IPS-NIHi7 (cell line): ENCODE measurements around the gene NBEA.
A peak's percentile ranks its signal among the peaks of the same experiment; 100 is the strongest.

ENCODE experiments used
- DNase-seq: peaks from one replicate; pipeline ENCODE4 v3.0.0; 2012; ENCODE audit warnings: mixed read lengths; ENCODE audit errors: extremely low spot score

The NBEA gene

DNA sequence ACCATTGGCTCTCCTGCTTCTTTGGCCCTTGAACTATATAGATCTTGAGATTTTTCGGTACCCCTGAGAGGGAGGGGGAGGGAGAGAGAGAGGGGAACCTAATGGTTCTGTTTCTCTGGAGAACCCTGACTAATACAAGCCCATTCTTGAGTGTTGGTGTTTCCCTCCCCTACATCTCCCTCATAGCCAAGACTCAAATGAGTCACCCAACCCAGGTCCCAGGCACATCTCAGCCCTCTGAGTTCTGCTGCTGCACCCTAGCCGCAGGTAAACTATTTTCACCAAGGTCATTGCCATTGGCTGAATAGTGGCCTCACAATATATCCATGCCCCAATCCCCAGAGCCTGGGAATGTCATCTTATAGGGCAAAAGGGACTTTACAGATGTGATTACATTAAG, 760.2 kb downstream of the NBEA start:
- DNase-seq = no peak

DNA sequence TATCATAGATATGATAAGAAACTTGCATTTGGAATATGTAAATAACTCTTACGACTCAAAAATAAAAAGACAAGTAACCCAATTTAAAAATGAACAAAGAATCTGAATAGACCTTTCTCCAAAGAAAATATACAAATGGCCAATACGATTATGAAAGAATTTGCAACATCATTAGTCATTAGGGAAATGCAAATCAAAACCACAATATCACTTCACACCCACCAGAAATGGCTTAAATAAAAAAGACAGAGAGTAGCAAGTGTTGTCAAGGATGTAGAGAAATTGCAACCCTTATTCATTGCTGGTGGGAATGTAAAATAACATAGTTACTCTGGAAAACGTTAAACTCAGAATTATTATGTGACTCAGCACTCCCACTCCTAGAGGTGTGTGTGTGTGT, 761.0 kb downstream of the NBEA start:
- no peak for DNase-seq

DNA sequence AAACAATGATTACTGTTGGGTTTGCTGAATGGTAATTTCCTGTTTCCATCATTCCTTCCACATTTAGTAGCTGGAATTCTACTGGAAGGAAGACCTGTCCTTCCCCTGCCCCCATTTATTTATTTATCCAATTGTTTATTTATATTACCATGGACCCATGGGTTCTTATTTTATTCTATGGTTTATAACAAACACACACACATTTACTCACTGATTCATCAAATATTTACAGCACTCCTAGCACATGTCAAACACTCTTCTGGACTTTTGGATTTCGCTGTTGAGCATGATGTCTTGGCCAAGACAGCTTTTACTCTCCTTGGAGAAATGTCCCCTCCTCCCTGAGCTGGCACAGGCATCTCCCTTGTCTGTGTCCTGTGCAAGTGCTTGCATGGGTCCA, 762.3 kb downstream of the NBEA start:
- no peak for DNase-seq

DNA sequence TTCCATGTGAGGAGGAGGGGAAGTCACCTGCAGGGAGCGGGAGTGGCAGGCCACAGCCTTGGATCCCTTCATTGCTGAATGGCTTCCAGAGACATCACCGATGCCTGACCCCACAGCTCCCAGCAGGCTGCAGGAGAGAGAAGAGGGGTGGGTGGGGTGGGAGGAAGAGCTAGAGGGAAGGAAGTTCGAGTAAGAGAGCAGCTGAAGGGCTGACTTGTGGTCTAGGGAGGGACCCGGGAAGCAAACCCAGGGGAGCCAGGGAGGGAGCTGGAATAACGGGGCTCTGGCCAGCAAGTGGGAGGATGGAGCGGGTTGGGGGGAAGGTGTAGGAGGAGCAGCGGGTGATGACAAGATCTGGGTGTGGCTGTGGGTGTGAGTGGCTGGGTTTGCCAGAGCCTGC, 764.2 kb downstream of the NBEA start:
- DNase-seq = no peak

DNA sequence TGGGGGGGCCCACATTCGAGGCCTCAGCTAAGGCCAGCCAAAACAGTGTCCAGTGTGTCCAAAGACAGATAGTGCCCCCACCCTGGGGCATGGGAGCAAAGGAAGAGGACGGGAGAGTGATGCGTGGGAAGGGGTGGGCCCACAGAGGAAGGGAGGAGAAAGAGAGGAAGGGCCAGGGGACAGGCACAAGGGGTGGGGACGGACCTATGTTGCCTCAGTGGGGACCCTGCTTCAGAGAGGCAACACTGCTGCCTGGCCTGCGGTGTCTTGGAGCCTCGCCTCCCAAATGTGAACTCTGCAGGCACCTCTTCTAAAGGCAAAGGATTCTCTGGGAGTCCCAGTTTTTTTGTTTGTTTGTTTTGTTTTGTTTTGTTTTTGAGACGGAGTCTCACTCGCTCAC, 764.7 kb downstream of the NBEA start:
- DNase-seq = no peak

DNA sequence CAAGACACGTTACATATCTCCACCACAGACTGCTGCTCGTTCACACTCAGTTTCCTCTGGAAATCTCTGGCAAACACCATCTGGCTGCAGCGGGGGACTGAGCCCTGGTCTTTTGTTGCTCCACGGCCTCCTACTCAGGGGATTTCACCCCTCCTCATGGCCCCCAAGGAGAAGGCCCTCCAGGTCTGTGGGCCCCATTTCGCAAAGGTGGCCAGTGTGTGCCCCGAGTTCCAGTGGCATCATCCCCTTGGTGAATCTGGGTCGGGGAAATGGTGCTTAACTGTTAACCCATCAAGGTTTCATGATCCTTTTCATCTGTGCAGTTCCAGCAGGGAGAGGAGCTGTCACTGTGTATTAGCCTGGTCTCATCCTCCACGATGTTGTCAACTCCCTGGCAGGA, 769.8 kb downstream of the NBEA start:
- no peak for DNase-seq

DNA sequence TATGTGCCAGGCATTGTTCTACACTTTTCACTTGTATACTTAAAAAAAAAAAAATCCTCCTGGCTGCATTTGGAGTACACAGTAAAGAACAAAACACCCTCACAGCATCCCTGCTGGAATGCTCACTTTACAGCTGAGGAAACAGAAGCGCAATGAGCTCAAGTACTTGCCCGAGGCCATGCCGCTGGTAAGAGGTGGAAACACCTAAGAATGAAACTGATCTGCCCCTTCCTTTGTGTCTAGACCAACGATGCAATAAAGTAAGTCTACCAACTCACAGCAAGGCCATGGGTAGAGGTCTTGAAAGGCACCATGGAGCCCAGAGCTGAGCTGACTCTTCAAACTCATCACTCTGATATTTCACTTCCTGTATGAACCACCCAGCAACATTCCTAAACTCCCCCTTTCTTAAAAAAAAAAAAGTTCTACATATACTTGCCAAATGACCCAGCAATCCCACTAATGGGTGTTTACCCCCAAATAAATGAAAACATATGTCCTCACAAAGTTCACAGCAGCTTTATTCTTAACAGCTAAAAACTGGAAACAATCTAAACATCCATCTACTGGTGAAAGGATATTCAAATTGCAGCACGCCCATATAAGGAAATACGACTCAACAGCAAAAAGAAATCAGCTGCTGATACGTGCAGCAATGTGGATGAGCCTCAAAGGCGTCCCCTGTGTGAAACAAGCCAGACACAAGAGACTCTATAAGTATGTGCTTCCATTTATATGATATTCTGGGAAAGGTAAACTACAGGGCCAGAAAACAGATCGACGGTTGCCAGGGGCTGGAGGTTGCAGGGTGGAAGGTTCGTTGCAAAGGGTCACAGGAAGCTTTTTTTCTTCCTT, 771.1 kb downstream of the NBEA start:
- DNase-seq = no peak

DNA sequence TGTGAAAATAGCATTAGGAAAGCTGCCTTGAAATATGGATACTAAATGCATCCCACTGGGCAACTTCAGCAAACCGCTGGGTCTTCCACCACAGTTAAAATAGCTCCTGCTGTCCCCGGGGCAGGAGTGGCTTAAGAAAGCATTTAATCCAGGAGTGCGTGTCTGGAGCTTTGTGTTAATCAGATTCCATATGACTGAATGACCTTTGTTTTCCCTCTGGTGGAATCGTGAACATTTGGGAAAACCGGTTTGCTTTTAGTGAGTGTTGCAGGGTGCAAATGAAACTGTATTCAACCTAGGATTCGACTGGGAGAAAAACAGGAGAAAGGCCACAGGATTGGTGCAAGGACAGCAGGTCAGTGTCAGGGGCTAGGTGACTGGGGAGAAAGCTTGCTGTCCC, 772.1 kb downstream of the NBEA start:
- DNase-seq = no peak

DNA sequence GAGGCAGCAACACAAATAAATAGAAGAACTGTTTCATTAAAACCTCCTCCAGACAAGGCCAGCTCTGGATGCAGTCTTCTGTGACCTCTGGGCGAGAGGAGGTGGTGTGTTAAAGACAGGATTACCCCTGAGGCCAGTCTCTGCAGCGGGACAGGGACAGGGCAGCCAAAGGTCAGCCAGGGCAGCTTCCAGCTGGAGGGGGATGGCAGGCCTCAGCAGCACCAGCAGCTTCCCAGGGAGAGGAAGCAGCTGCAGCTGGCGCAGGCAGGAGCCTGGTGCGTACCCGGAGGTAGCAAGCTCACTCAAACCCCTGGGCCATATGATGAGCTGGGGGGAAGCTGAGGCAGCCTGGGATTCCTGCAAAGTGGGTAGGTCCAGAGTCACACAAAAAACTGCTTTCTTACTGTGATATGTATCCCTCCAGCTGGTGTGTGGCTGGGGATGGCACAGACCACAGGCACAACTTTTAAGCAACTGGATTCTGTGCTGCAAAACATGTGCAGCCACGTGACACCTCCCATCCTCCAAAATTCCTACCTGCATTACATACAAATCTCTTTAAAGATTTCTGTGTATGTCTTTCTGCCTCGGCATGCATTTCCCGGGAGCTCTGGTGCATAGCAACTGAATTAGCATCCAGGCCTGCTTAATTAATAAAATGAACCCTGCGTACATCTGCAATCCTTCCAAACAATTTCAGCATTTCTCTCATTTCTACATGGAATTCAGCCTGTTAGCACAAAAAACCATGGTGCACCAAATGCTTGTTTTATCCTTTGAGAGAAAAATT, 772.7 kb downstream of the NBEA start:
- DNase-seq = no peak

DNA sequence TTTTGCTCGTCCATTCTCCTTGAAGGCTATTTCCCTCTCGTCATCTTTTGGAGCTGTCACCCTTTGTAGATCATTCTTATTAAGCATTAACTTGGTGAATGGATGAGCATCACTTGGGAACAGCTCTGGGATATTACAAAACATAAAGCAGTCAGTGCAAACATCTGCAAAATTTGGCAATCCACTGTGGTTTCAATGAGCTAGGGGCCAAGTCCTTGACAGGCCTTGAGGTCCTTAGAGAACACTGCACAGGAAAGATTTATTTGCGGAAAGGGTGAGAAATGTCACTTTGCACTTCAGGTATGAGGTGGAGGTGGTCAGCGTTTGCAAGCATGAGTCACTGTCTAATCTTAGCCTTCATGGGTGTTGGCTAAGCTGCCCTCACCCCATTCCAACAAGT, 774.1 kb downstream of the NBEA start:
- DNase-seq = no peak

DNA sequence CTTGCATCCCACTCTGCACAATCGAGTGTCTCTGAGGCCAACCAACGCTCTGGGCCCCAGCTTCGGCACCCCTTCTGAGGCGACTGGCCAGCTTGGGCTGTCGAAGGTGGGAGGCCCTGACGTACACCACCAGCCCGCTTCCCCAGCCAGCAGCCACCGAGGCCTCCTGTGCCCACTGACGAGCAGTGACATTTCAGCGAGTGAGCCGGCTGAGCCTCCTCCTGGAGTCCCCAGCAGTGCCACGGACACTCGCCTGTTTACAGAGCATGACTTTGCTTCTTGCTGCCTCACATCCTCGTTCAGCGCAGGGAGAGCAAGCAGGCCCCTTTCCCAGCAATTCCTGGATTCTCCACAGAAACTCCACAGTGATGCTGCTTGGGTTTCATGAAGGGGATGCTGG, 774.7 kb downstream of the NBEA start:
- DNase-seq = no peak

DNA sequence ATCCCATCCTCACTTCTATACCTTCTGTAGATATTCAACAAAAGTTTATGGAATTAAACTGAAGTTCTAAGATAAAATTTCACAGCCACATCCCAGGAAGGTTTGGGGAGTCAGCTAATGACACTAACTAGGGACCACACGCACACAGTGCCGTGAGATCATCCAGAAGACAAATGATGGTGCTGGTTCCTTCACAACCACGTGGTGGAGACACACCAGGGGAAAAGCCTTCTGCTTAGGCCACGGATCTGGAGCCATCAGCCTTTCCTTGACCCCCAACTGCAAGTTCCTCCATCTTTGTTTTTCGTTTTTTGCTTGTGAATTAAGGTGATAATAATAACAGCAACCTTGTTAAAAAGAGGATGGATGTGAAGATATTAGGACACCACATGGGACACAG, 776.0 kb downstream of the NBEA start:
- no peak for DNase-seq

DNA sequence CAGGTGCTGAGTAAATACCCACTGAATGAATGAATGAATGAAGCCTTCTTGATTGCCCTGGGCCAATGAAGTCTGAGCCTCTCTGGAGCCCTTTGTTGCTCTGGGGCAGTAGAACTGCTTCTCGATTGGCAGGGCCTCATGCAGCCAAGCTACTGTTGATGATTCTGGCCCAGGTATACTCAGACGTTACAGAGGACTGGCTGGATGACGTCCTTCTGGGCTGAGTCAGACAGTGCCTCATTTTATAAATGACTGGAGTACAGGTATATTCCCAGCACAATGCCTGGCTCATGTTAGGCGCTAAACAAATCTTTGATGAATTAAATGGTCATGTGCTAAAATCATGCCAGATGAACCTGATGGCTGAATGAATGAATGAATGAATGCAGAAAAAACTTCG, 778.2 kb downstream of the NBEA start:
- DNase-seq = no peak

DNA sequence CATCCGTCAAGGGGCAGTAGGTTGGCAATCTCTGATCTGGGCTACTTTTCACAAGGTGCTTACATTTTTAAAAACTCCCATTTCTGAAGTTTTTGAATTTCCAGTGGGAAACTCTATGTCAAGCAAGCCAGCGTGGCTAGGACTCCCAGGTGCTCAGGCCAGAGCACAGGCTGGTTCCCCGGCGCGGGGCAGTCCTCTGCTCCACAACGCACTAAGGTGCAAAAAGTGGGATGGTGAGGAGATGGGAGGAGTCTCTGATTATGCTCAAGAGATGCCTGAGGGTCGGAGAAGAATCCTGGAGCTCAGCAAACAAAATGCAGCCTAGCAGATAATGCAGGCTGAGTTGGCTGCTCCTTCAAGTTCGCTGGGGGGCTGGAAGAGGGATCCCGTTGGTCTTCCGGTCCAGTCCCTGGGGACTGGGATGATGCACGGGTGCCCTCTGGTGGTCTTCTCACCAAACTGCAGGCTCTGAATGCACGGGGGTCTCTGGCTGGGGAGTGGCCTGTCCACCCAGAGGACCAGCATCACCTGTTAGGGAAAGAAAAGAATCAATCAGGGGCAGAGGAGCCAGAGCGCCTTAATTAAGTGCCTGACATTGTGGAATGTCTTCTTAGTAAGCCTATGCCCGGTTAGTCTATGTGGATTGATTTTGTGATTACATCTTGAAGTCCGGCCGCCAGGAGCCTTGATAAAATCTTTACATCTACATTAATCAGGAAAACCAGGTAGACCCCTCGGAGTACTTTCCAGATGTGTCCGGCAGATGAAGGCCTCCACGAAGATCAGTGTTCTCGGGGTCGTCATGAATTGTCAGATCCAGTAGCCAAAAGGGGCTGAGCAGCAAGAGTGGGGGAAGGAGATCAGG, 778.9 kb downstream of the NBEA start:
- peak; percentile 92 for DNase-seq
